HL-60/S4 treated with retinoic acid at 250 ng/mL for 4 days and 3 days (cell line): ENCODE results near the gene MTFR1L.

ENCODE experiments used
- in situ Hi-C: fragments of 300-500 bp; cut with MboI; formaldehyde crosslinking; loops from 2 replicates; pipeline ENCODE4 v1.7.0; 2022; ENCODE audit warnings: low sequenced_read_pairs

The MTFR1L gene

DNA sequence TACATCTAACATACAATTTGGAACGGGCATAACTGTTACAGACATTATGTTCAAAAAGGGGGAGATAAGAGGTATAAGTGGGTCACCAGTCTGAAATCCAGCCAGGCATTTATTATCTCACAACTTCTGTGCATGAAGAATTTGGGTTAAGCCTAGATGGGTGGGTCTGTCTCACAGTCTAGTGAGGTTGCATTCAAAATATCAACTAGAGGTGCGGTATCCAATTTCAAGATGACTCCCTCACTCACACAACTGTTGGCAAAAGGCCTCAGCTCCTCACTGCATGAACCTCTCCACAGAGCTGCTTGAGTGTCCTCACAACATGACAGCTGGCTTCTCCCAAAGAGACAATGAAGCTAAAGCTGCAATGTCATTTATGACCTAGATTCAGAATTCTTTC is 34.8 kb downstream of the MTFR1L start:
- in situ Hi-C loops, result no loop called here

GRCh38 chr1:25856856-25857255 is 37.1 kb downstream of the MTFR1L start:
- in situ Hi-C loops, result no loop called here

DNA sequence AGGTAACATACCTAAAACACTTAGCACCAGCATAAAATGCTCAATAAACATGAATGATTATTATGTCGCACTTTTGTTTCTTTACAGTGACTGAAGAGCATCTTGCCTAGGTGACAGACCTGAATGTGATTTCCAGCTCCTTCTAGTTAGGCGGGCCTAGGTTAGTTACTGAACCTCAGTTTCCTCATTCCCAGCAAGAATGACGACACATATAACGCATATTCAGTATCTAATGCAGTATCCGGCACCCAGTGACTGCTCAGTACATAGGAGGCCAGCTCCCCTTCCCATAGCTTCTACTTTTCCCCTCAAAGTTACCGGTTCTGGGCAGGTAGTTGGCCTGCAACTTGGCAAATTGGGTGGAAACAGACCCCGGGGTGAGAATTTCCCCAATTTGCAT is 38.7 kb downstream of the MTFR1L start:
- in situ Hi-C loops, result no loop called here

GRCh38 chr1:25858906-25859789 is 39.4 kb downstream of the MTFR1L start, which contains the start of gene AUNIP:
Gene AUNIP (minus strand): TSS chr1:25859457. CDS start chr1:25859357, 100 bp downstream.
- in situ Hi-C loops, result no loop called here

DNA sequence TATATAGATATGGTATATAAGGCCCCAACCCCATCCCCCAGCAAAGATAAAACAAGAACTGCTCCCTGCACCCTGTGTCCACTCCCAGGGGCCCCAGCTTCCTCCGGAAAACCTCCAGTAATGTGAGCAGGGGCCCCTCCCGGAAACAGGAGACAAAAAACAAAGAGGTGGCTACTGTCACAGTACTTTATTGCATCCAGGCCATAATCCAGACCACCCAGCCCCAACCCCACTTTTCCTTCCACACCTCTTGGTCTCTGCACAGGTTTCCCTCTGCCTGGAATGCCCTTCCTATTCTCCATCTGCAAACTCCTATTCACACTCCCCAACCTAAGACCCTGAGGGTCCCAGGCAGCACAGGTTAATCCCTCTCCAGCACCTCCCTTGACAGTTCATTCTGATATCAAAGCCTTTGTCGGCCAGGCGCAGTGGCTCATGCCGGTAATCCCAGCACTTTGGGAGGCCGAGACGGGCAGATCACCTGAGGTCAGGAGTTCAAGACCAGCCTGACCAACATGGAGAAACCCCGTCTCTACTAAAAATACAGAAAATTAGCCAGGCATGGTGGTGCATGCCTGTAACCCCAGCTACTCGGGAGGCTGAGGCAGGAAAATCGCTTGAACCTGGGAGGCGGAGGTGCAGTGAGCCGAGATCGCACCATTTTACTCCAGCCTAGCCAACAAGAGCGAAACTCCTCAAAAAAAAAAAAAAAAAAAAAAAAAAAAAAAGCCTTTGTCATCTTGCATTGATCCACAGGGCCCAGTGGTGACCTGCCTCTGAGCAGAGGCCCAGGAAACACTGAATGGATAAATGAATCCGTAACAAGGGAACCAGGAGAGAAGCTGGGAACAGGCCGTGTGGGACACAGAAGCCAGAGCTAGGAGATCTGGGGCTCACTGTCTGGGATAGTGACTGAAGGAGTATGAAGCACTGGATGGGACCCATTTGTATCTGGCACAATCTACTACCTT is 41.8 kb downstream of the MTFR1L start:
- in situ Hi-C loops, result no loop called here

DNA sequence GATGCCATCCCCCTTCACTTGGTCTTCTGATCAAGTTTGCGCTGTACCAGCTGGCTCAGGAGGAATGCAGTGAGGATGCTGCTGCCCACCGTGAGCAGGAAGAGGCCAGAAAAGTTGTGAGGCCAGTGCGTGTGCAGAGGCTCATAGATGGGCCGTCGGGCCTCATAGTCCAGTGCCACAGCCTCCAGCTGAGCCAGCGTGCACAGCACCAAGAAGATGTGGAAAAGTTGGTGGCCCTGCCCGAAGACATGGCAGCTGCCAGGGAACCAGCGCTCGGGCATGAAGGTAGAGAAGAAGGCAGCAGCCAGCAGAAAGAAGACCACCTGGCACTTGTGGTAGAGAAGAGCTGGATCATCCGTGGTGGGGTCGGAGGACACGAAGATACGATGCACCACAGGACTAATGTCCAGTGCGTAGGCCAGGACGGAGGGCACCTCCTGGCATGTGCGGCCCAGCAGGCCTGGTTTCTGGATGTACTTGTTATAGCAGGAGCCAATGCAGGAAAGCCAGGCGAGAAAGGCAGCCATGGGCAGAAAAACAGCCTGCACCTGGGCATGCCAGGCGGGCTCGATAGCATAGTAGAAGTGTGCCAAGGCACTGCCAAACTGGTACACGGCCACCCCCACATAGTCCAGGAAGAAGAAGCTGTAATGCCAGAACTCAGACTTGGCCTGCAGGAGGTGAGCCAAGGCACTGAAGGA is 43.2 kb downstream of the MTFR1L start:
- in situ Hi-C loops, result no loop called here

- in situ Hi-C loops, result no loop called here
These were observed 43.9 kb downstream of the MTFR1L start for GRCh38 chr1:25863486-25864262.

GRCh38 chr1:25864434-25864833 is 44.7 kb downstream of the MTFR1L start:
- in situ Hi-C loops, result no loop called here

DNA sequence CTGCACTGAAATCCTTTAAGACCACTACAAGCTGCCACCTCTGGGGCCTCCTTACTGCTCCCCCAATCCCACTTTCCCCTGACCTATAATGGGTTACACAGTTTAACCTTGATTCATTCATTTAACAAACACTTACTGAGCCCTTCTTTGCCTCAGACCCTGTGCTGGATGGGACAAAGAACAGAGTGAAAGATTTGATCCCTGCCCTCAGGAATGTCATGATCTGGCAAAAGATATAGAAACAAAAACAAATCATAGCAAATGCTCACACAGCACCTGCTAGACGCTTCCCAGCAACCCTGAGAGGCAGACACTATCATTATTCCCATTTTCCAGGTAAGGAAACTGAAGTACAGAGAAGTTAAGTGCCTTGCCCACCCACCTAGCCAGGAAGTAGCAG is 46.5 kb downstream of the MTFR1L start:
- in situ Hi-C loops, result no loop called here

GRCh38 chr1:25867210-25867991 is 47.6 kb downstream of the MTFR1L start:
- in situ Hi-C loops, result no loop called here

DNA sequence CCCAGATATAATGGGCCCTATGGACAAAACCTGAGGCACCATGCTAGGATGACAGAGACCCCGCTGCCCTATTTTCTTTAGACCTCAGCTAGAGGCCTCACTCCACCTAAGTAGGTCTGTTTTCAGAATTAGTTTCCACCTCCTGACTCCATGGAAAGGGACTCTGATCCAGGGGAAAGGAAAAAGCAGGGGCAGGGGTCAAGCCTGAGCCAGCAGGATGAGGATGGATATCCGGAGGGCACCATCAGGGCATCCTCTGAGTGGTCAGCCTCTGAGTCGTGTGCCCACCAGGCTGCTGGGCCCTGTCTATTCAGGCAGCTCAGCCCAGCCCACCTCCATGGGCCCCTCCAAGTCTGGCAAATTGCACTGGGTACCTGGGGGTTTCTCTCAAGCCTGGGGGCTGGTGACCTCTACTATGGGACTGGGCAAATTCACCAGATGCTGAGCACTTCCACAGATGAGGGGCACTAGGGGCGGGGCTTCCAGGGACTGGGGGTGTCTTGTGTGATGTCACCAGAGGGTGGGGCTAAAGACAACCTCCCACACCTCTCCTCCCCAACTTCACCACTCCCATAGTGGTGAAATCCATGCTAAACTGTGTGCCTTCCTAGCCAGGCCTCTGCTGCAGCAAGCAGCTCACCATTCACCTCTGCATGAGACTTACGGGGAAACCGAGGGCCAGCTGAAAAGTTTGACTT is 50.3 kb downstream of the MTFR1L start:
- in situ Hi-C loops, result no loop called here

DNA sequence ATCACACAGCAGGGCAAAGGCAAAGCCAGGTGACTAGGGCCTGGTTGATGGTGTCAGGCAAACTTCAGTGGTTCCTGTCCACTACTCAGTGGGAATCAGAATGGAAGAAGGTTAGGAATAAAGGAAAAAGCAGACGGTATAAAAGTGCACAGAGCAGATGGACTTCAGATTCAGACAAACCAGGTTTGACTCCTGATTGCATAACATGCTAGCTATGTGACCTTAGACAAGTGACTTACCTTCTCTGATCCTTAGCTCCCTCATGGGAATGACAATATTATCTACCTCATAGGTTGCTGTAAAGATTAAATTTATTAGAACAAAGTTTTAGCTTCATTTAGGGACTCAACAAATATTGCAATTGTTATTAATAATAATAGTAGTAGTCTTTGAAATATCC is 50.9 kb downstream of the MTFR1L start:
- in situ Hi-C loops, result no loop called here

DNA sequence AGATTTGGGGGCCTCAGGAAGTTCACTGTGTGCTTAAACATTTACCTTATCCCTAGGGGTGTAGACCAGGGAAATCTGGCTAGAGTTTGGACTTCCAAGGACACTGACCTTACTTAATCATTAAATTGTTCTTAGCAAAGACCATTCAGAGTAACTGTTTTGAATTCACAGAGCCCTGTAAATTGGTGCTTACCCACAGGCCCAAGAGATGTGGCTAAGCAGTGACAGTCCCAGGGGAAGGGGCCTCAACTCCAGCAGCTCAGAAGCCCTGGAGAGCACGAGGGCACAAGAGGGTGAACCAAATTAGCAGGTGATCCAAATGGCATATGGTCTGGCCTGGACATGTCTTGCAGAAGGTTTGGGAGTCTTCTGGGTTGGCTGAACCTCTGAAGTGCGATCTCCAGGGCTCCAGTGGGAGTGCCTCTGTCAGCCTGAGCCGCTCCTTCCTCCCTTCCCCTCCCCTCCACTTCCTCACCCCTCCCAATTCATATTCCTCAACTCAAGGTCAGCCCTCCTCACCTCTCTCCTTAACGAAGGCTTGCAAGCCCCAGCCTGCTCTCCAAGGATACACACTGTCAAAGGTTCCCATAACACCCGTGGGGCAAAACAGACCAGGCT is 51.4 kb downstream of the MTFR1L start:
- in situ Hi-C loops, result no loop called here

DNA sequence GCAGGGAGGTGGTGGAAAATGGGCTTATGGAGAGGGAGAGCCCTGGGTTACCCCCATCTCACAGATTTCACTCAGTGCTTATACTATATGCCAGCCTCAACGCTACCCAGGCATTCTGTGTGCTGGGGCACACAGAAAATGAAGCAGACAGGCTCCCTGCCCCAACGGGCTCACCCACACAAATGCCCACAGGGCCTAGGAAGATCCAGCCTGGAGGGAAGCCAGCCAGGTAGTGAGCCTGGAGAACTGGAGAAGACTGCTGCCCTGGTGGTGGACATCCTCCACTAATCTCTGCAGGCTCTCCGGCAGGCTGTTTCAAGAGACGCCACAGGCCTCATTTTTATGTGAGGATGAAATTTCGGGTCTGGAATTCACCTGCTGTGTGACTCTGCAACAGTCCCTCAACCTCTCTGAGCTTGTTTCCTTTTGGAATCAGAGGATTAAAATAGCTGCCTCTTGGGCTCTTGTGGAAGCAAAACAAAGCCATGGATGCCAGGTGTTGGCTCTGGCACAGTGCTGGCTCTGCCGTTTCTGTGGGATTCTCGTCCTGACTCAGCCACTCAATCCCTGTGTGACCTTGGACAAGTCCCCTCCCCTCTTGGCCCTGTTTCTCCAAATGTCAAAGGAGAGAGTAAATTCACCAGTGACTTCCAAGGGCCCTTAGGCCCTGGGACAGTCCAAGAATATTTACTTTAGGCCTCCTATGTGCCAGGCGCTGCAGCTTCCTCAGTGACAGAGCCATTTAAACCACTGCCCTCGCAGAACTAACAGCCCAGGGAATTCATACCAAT is 52.1 kb downstream of the MTFR1L start:
- in situ Hi-C loops, result no loop called here

GRCh38 chr1:25872713-25873112 is 53.0 kb downstream of the MTFR1L start:
- in situ Hi-C loops, result no loop called here

GRCh38 chr1:25873120-25873519 is 53.4 kb downstream of the MTFR1L start:
- in situ Hi-C loops, result no loop called here

GRCh38 chr1:25874209-25874608 is 54.5 kb downstream of the MTFR1L start:
- in situ Hi-C loops, result no loop called here
